ENCODE data around the gene GREM2. TPM values are rescaled to one million over a fixed set of nuclear protein-coding genes. Genes with fewer than 3 reads are reported as not detected.

Gene GREM2
- polyA plus RNA-seq, 1 donor from 2014 or later = 0.85 TPM

GRCh38 chr1:240468656-240469055 is 143.3 kb downstream of the GREM2 start:
- Histone ChIP-seq H3K4me2 (ENCODE audit: low read length) (no peak overlapping the region), H3K36me3 (ENCODE audit: insufficient read depth, low read length) (no peaks in the 10 kb centered on the region), H3K9me2 (ENCODE audit: insufficient read depth, low read length) (no peaks in the 10 kb centered on the region), H3K9me3 (ENCODE audit: low read length) (no peaks in the 10 kb centered on the region), H3K4me3 (ENCODE audit: low read length) (no peak overlapping the region), H2AFZ (ENCODE audit: low read depth, low read length) (no peak overlapping the region), H3K27ac (ENCODE audit: low read length) (no peak overlapping the region), H4K20me1 (ENCODE audit: insufficient read depth) (no peaks in the 10 kb centered on the region), H3F3A (ENCODE audit: insufficient read depth, low read length, poor library complexity, severe bottlenecking) (no peaks in the 10 kb centered on the region), H3K79me2 (replicated peaks; ENCODE audit: insufficient read depth, low read length) (no peaks in the 10 kb centered on the region), H3K9ac (ENCODE audit: low read length) (no peak overlapping the region), H3K27me3 (ENCODE audit: insufficient read depth, low read depth, low read length) (no peaks in the 10 kb centered on the region)
- TF ChIP-seq EP300 (conservative IDR thresholded peaks at IDR 0.05; ENCODE audit: poor library complexity, severe bottlenecking) (no peak), SMC3 (conservative IDR thresholded peaks at IDR 0.05; ENCODE audit: poor library complexity) (no peak), CTCF (IDR thresholded peaks at IDR 0.05; ENCODE audit: poor library complexity, severe bottlenecking) (no peak), EZH2 (IDR thresholded peaks at IDR 0.05; ENCODE audit: borderline replicate concordance, insufficient read depth, low read length, poor library complexity, severe bottlenecking) (no peak), MXI1 (conservative IDR thresholded peaks at IDR 0.05; ENCODE audit: poor library complexity, severe bottlenecking) (no peak), REST (IDR thresholded peaks at IDR 0.05; ENCODE audit: borderline replicate concordance) (no peak), POLR2AphosphoS5 (IDR thresholded peaks at IDR 0.05) (no peak), RAD21 (conservative IDR thresholded peaks at IDR 0.05) (no peak), TAF1 (IDR thresholded peaks at IDR 0.05; ENCODE audit: low read depth) (no peak)

- Histone ChIP-seq H3K4me3 (ENCODE audit: low read length) (no peak overlapping the region), H3K9me3 (ENCODE audit: low read length) (no peaks in the 10 kb centered on the region), H3K79me2 (replicated peaks; ENCODE audit: insufficient read depth, low read length) (no peaks in the 10 kb centered on the region), H3K27me3 (ENCODE audit: insufficient read depth, low read depth, low read length) (no peaks in the 10 kb centered on the region), H3F3A (ENCODE audit: insufficient read depth, low read length, poor library complexity, severe bottlenecking) (no peaks in the 10 kb centered on the region), H3K36me3 (ENCODE audit: insufficient read depth, low read length) (no peaks in the 10 kb centered on the region), H2AFZ (ENCODE audit: low read depth, low read length) (no peak overlapping the region), H3K9ac (ENCODE audit: low read length) (no peak overlapping the region), H3K4me2 (ENCODE audit: low read length) (no peak overlapping the region), H3K27ac (ENCODE audit: low read length) (no peak overlapping the region), H3K9me2 (ENCODE audit: insufficient read depth, low read length) (no peaks in the 10 kb centered on the region), H4K20me1 (ENCODE audit: insufficient read depth) (no peaks in the 10 kb centered on the region)
- TF ChIP-seq TAF1 (IDR thresholded peaks at IDR 0.05; ENCODE audit: low read depth) = no peak
- TF ChIP-seq EZH2 (IDR thresholded peaks at IDR 0.05; ENCODE audit: borderline replicate concordance, insufficient read depth, low read length, poor library complexity, severe bottlenecking) = no peak
- TF ChIP-seq POLR2AphosphoS5 (IDR thresholded peaks at IDR 0.05) = no peak
- TF ChIP-seq SMC3 (conservative IDR thresholded peaks at IDR 0.05; ENCODE audit: poor library complexity) = no peak
- TF ChIP-seq EP300 (conservative IDR thresholded peaks at IDR 0.05; ENCODE audit: poor library complexity, severe bottlenecking) = no peak
- no peak for TF ChIP-seq CTCF (IDR thresholded peaks at IDR 0.05; ENCODE audit: poor library complexity, severe bottlenecking)
- TF ChIP-seq REST (IDR thresholded peaks at IDR 0.05; ENCODE audit: borderline replicate concordance) = no peak
These were observed 144.1 kb downstream of the GREM2 start for GRCh38 chr1:240467895-240468294.
